ENCODE measurements around the gene CDH18.

The CDH18 gene

DNA sequence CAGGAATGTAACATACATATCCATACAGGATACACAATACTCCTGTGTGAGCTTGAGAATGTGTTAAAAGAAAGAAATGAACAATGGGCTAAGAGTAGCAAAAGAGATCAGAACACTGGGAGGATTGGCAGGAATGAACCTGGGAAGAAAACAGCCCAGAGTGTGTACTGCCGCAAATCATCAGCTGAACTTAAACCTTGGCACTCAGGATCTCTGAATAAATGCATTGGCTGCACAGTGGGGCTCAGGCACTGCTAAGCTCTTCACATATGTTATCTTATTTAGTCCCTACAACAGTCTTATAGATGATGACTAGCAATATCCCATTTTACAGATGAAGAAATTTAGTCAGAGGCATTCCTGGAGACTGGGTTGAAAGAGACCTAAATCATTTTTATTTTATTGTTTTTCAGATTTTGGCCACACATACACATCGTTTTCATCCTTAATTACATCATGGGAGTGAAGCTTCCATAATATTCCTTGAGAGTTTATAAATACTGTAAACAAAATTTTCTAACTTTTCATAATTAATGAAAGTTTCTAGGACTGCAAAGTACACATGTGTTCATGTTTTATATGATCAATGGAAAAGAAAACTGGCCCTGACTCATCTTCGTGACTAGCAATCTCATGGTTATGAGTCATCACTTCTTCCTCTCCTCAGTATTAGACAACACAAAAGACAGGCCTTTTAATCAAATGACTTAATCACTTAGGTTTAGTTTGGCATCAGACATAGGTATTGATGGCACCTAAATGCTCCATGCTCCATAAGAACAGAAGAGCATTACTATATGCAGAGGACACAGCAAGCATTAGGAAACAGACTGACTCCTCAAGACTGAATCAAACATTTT lies 59.2 kb downstream of the CDH18 start:
- peak; percentile 96 for DNase-seq (ENCODE audit: low read depth)

DNA sequence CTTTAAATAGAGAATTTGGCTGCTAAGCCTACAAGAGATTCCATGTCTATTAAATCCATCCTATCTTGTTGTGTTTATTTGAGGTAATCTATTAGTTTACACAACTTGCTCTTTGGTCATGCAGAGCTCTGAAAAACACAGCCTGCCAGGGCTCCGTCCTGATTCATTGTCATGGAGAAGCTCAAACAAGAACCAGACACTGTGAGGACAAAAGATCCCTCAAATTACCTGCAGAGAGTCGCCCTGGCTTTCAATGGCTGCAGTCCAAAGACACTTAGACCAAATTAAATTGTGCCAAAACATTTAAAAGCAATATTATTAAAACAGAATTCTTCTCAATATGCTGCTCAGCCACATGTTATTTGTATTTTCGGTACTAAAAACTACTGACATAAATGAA lies 60.1 kb downstream of the CDH18 start:
- DNase-seq (ENCODE audit: low read depth), result no peak

DNA sequence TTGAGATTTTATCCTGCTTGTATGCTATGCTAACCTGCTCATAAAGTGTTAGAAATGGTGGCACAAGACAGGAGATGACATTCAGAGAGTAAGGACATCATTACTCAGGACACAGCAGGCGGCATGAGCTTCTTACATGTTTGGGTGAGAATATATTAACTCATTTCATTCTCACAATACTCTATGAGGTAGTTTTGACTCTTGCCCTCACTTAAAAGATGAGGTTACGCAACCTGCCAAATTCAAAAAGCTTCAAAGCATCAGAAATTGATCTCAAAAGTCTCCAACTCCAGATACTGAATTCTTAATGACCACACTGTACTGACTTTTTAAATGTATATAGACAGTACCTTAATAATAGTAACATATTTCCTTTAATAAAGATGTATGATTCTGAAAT lies 60.8 kb downstream of the CDH18 start:
- no peak for DNase-seq (ENCODE audit: low read depth)

DNA sequence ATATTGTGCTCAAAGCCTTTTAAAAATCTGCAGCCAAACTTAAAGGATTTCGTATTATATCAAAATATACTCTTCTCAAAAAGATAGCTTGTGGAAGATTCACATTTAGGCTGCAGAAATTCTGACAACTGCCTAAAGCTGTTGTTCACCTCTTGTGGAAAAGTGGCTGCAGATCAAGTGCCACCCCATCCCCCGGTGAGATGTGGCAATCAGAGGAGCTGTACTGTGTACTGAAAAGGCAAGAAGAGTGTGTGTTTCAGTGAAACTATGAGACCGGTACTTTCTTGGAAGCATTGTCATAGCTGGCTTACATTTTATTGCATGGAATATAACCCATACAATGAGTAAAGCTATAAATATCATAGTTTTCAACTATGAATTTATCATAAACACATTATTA lies 64.3 kb downstream of the CDH18 start:
- no peak for DNase-seq (ENCODE audit: low read depth)

DNA sequence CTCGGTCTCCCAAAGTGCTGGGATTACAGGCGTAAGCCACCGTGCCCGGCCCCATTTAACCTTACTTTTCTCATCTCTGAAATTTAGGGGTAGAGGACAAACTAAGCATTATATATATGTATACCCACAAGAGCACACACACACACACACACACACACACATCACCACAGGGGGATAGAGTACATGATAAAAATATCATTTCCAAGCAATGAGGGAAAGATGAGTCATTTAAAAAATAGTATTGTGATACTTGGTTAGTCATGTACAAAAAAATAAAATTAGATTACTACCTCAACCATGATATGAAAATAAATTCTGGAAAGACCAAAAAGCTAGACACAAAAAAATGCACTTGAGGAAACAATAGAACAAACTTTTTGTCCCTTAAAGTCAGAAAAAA lies 67.2 kb downstream of the CDH18 start:
- DNase-seq (ENCODE audit: low read depth), result no peak

DNA sequence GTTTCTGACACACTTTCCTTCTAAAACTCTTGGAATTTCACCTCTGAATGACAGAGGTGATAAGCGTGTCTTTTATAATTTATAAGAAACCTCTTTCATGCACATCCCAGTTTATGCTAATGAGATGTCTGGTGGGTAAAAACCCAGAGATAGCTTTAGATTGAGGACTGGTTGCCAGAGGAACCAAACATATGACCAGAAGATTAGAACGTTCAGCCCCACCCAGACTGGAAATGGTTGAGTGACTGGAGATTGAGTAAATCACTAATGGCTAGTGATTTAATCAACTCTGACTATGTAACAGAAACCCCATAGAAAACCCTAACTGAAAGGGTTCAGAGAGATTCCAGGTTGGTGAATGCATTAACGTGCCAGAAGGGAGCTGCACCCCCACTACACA lies 69.2 kb downstream of the CDH18 start:
- no peak for DNase-seq (ENCODE audit: low read depth)

DNA sequence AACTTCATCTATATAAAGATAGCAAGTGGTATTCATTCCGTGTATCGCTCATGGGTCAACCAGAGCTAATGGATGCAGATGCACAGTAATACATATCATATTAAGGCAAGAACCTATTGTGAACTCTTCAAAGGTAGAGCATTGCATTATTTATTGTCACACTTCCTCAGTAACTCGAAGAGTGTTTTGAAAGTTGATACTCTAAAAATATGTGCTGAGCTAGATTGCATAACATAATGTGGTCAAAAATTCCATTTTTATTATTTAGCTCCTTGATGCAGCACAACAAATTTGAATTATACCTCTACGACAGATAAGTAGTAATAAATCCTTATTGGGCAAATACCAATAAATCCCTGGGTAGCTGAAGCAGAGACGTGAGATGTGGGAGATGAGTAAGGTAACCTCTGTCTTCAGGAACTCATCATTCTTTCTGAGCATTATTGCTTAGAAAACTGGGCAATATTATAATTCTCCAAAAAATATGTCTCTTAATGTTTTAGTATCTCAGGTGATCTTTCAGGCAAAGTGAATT lies 70.3 kb downstream of the CDH18 start:
- no peak for DNase-seq (ENCODE audit: low read depth)

DNA sequence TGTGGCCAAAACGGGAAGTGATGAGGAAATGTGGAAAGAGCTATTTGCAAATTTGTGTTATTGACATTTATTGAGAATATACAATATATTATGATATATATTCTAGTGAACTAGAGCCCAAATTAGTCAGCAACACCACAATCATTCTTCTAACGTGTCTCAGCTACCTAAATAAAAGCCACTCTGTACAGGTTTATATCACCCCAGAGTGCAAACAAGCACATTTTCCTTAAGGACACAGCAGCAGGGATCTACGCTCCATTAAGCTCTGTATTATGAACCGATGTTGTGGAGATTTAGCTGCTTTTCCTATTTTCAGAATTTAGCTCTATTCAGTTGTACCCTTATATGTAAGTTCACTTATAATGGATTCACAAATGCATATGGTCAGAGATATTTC lies 77.9 kb downstream of the CDH18 start:
- DNase-seq (ENCODE audit: low read depth), result no peak

DNA sequence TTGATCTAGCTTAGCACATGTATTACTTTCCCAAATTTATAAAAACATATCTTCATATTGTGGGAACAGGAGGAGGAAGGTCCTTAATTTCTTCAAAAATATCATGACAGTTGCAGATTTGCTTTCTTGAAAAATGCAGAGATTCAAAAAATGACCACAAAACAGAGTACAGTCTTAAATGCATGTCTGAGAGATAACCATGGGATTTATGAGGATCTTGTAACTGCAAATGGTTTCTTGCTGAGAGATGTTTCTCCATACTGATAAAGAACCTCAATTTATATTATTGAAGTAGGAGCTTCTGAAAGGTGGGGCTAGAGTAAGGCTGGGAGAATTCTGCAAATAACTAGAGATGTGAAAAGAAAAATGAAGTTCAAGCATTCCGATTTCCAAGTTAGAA lies 83.2 kb downstream of the CDH18 start:
- no peak for DNase-seq (ENCODE audit: low read depth)

DNA sequence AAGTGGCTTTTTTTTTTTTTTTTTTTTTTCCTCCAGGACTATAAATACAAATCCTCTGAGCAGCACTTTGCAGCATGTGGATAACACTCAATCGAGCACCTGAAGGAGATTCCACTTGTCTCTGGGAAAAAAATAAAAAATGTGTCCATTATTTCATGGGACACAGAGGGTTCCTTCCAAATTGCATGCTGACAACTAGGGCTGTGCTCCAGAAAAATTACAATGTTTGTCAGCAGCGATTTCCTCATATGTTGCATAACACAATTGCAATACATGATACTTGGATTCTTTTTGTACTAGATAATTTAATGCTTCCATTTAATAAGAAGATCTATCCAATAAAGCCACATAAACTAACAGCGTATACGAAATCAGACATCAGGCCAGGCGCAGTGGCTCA lies 84.4 kb downstream of the CDH18 start:
- DNase-seq (ENCODE audit: low read depth), result no peak

DNA sequence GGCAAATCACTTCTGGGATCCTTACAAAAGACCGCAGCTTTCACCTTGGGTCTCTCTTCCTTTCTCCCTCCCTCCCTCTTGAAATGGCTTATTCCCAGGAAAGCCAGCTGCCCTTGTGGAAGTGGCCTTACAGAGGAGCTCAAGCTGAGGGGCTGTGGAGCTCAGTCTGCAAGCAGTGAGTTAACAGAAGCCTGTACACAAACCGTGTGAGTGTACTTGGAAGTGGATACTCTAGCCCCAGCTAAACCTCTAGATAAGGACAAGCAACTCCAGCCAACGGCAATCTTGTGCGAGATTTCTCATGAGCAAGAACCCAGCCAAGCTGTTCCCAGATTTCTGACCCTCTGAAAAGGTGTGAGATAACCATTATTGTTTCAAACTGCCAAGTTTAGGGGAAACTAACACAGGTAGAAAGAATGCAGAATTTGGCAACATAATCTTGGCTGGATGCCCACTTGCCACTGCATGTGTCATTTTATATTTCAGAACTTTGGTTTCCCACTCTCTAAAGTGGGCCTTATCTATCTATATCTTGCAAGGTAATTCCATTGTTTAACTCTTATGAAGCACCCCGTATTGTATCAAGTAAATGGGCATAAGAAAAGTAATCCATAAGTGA lies 85.6 kb downstream of the CDH18 start:
- no peak for DNase-seq (ENCODE audit: low read depth)

DNA sequence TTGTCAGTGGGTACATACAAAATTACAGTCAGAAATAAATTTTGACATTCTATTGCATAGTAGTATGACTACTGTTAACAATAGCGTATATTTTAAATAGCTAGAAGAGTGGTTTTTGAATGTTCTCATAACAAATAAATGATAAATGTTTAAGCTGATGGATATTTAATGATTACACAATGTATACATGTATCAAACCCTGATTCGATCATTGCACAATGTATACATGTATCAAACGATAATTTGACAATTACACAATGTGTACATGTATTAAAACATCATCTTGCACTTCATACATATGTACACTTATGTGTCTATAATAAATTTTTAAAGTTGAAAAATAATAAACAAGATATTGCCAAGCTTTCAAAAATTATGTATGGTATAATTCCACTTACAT lies 87.7 kb downstream of the CDH18 start:
- no peak for DNase-seq (ENCODE audit: low read depth)

DNA sequence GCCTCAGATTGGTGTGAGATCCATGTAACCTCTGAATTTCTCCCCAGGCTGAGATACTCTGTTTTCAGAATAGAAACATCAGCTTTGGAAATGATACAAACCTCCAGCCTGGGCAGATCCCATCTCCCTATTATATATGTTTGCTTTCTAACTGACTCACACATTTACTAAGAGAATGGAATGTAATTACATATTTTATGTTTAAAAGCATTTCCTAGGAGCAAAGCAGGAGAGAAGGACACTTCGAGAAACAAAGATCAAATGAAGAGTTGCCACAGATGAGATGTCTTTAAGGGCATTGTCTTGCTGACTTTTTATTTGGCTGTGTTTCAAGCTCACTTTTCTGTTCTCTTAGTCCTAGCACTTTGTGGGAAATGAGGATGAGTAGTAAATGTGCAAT lies 96.3 kb downstream of the CDH18 start:
- DNase-seq (ENCODE audit: low read depth), result peak; percentile 80

DNA sequence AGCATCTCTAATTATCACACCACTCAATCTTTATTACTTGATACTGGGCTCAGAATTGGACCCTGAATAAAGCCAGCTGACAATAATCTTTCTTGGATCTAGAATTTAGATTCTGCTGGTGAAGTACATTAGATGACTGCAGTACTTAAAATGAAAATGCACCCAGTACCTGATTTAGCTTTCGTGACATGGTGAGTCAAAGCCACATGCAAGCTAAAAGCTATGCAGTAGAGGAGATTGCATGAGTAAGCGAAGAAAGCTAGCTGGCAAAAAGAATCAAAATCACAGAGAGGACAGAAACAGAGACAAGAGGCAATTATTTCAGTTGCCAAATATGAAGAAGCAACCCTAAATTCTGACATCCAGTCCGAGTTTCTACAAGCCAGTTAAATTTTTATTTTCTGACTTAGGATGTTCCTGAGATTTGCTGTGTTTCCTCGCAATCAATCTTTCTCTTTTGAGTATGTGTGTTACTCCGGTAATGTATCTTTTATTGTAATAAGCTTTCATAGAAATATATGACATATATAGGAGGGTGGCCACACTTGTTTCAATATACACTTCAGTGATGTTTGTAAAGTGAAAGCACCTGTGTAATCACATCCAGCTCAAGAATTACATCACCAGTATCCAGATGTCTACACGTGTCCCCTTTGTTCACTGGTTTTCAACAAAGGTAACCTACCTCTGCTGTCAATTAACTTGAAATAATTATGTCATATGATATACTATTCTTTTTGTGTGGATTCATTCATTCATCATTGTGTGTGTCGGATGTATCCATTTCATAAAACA lies 101.7 kb downstream of the CDH18 start:
- peak; percentile 55 for DNase-seq (ENCODE audit: low read depth)

DNA sequence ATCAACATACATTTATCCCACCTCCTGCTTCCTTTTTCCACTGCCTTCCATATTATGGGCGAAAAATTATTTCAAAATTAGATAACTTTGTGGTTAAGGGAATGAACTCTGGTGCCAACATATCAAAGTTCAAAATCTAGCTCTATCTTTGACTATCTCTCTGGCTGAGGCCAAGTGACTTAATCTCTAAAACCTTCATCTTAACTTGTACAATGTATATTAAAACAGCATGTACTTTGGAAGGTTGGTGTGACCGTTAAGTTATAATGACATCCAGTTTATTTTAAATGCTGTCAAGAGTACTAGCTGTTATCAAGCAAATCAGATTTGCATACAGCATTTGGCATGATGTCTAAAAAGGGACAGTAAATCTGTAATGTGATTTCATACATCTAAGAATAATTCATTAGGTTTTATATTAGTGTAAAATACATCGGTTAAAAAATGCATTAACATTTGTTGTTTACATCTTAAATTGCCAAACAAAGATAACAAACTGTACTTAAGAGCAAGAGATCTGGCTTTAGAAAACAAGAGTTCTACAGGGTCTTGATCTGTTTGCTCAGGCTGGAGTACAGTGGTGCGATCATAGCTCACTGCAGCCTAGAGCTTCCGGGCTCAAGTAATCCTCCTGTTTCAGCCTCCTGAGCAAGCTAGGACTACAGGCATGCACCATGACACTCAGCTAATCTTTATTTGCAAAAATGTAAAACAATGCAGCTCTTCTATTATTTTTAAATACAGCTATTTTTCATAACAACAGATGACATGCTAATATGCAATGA lies 102.8 kb downstream of the CDH18 start:
- no peak for DNase-seq (ENCODE audit: low read depth)

DNA sequence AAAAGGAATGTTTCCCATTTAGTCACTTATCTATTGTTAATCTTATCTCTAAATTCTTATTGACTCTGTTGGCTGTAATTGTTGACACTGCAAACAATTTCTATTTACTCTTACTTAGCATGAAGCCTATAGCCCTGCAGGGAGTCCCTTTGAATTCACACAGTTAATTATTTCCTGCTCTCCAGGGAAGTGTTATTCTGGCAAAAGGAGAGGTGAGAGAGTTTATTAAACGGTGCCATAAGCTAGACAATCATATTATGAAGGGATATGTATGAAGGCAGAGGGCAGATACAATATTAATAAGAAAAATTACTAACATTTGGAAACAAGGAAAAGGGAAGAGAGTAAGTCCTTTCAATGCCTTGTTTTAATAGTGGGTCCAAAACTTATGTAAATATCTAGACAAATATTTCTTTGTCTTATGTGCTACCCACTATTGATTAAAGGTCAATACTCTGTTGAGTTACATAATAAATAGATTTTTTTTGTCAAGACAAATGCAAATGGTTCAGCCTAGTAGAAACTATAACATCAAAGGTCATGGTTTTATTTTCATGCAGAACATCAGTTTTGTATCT lies 107.1 kb downstream of the CDH18 start:
- DNase-seq (ENCODE audit: low read depth), result no peak

DNA sequence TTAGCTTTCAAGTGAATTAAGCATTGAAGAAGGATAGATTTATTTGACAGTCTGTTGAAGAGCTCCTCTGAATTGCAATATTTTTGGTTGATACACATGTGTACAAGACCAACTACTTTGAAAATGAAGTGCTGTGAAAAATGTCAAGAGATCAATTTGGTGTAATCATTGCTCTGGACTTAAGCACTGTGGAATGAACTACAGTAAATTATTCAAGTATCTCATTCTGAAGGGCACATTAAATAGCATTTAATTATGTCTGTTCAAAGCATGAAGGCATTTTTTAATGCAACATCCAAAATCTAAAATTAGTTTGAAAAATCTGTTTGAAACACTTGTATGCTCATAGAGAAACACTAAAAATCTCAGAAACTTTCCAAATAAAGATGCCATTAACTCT lies 107.5 kb downstream of the CDH18 start:
- no peak for DNase-seq (ENCODE audit: low read depth)

DNA sequence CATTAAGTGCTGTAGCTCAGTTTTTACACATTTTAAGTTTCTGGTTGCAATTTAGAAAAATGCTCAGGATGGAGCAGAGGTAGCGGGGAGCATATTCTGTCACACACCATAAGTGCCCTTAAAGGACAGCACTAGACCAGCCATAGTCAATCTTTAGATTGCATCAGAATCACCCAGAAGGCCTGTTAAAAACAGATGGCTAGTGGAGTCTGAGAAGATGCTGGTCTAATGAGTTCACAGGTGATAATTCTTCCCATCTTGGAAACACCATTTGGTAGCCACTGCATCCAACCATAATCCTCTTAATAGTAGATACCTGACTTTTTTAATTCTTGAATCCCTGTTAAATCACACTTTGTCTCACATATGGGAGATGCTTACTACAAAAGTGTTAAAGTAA lies 113.2 kb downstream of the CDH18 start:
- DNase-seq (ENCODE audit: low read depth), result no peak

DNA sequence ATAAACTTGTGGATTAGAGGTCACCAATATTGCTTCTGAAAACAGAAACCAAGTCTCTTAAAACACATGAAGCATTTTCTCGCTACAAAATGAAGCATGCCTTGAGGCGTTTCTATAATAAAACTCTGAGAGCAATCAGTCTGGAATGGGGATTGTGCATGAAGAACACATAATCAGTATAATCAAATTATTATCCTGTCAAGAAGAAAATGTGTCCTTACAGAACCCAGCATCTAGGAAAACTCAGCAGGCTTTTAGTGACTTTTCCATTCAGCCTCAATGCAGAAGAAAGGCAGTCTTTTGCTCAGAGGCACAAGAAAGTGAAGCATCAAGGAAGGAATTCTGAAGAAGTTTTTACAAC lies 121.9 kb downstream of the CDH18 start:
- no peak for DNase-seq (ENCODE audit: low read depth)

DNA sequence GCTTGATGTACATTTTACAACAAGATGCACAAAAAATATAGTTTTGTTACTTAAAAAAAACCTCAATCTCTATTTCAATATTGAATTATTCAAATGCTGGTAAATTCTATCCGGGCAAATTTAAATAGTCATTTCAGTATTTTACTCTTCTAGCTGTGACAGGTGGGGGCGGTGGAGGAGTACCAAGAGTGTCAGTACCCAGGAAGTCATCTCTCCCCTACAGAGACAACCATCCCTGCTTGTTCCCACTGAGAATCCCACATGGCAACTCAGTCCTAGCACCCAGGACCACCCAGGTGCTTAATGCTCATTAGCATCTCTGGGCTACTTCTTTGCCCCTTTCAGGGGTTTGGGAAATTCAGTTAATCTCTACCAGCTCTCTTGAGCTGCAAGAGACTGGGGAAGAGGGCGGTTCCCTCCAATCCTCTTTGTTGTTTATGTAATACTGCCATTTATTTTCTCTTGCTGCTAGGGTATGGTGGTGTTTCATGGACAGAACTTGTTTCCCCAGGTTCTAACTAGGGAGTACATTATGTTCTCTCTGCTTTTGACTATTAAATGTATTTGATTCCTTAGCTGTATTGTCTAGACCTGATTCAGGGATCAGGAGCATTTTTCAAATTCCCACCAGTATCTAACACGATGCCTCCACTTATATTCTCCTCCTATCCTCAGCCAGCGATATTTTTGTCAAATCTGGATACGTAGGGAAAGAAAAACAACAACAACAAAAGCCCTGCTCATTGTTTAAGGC lies 122.5 kb downstream of the CDH18 start:
- no peak for DNase-seq (ENCODE audit: low read depth)

DNA sequence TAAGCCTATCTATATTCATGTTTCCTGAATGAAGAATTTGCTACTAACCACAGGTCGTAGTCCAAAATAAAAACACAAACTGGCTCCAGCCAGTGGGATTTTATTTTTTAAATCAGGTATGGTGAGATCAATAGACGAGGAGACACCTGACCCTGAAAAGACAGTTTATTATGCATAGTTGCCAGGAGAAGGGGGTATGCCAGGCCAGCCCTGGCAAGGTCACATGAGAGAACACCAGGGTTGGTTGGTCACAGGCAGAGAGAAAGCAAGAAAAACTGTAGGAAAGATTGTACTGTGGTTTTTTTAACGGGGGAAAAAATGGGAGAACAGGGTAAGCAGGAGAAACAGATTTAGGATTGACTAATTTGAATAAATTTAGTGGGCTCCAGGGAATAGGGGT lies 125.3 kb downstream of the CDH18 start:
- no peak for DNase-seq (ENCODE audit: low read depth)

Data from HS-5 (cell line).